HG02884 (cell line): ENCODE results near the gene PRF1.

Experiments
- ATAC-seq: cut with Tn5 transposase; IDR thresholded peaks from one replicate; pipeline ENCODE4 v1.9.1; 2021; ENCODE audit warnings: mild to moderate bottlenecking, moderate library complexity; ENCODE audit not compliant: unreplicated experiment

The PRF1 gene

GRCh38 chr10:70578371-70578947, 24.1 kb downstream of the PRF1 start:
- ATAC-seq = peak; percentile 59

GRCh38 chr10:70576803-70577517, 25.6 kb downstream of the PRF1 start:
- ATAC-seq = no peak

GRCh38 chr10:70575874-70576802, 26.4 kb downstream of the PRF1 start:
- peak; percentile 41 for ATAC-seq

- ATAC-seq = no peak
These were observed 27.1 kb downstream of the PRF1 start for GRCh38 chr10:70575486-70575873.

GRCh38 chr10:70573599-70574506, 28.7 kb downstream of the PRF1 start:
- no peak for ATAC-seq

- no peak for ATAC-seq
These were observed 30.7 kb downstream of the PRF1 start for GRCh38 chr10:70571636-70572439.

- ATAC-seq = no peak
These were observed 31.3 kb downstream of the PRF1 start for GRCh38 chr10:70571236-70571635.

- ATAC-seq = no peak
These were observed 33.6 kb downstream of the PRF1 start for GRCh38 chr10:70568781-70569495.

- ATAC-seq = no peak
These were observed 34.4 kb downstream of the PRF1 start for GRCh38 chr10:70568113-70568512.

GRCh38 chr10:70567603-70568002, 34.9 kb downstream of the PRF1 start:
- ATAC-seq = no peak

GRCh38 chr10:70566515-70567290, 35.8 kb downstream of the PRF1 start:
- ATAC-seq = no peak

GRCh38 chr10:70565556-70566514, 36.7 kb downstream of the PRF1 start:
- ATAC-seq = no peak

GRCh38 chr10:70564901-70565351, 37.6 kb downstream of the PRF1 start:
- no peak for ATAC-seq

GRCh38 chr10:70564113-70564725, 38.3 kb downstream of the PRF1 start:
- ATAC-seq = no peak

- ATAC-seq = no peak
These were observed 39.3 kb downstream of the PRF1 start for GRCh38 chr10:70563230-70563629.

GRCh38 chr10:70562036-70562755, 40.3 kb downstream of the PRF1 start:
- ATAC-seq = no peak
